SK-N-MC (cell line): ENCODE data around the gene IQCE.

Source experiments
- EZH2 ChIP-seq: fragments of 200-600 bp; sonication (generic); IDR thresholded peaks from one replicate; pipeline ENCODE4 v1.6.1; 2017; ENCODE audit warnings: antibody characterized with exemption
- FOXP2 ChIP-seq: optimal IDR thresholded peaks from 2 replicates; pipeline ENCODE3; 2011; ENCODE audit warnings: mild to moderate bottlenecking, moderate library complexity; ENCODE audit not compliant: insufficient read depth; ENCODE audit errors: extremely low read length, control extremely low read depth
- POLR2AphosphoS5 ChIP-seq: IDR thresholded peaks from 2 replicates; pipeline ENCODE4 v1.6.1; 2012; ENCODE audit warnings: mild to moderate bottlenecking, low read depth, low read length, borderline replicate concordance

- TF ChIP-seq EZH2 (no peak), POLR2AphosphoS5 (no peak), FOXP2 (no peak)
These were observed 31.0 kb upstream of the IQCE start for GRCh38 chr7:2527505-2528467.
